Embryonic facial prominence (tissue), 1 donor: ENCODE data around the gene CCDC88A.

Experiments
- DNase-seq: peaks from one replicate; pipeline ENCODE4 v3.0.0-alpha.2; 2016; ENCODE audit errors: extremely low spot score

CCDC88A gene

GRCh38 chr2:55422876-55423665 lies 3.4 kb upstream of the CCDC88A start:
- DNase-seq, result no peak

- no peak for DNase-seq
These were observed 1.7 kb upstream of the CCDC88A start for GRCh38 chr2:55421326-55421725.

GRCh38 chr2:55420871-55421270 lies 1.2 kb upstream of the CCDC88A start:
- DNase-seq, result no peak

- DNase-seq, result no peak
These were observed 726 bp upstream of the CCDC88A start for GRCh38 chr2:55420439-55420725.

- peak; percentile 11 for DNase-seq
These were observed 400 bp downstream of the CCDC88A start for GRCh38 chr2:55419233-55419678.

- no peak for DNase-seq
These were observed 984 bp downstream of the CCDC88A start for GRCh38 chr2:55418512-55419232.

GRCh38 chr2:55418072-55418471 lies 1.6 kb downstream of the CCDC88A start:
- no peak for DNase-seq

GRCh38 chr2:55416786-55417568 lies 2.7 kb downstream of the CCDC88A start:
- DNase-seq, result no peak

GRCh38 chr2:55415300-55415699 lies 4.4 kb downstream of the CCDC88A start:
- no peak for DNase-seq

GRCh38 chr2:55408918-55409868 lies 10.5 kb downstream of the CCDC88A start:
- no peak for DNase-seq

- no peak for DNase-seq
These were observed 11.4 kb downstream of the CCDC88A start for GRCh38 chr2:55408098-55408882.

- no peak for DNase-seq
These were observed 14.5 kb downstream of the CCDC88A start for GRCh38 chr2:55405116-55405515.

GRCh38 chr2:55403256-55403998 lies 16.2 kb downstream of the CCDC88A start:
- no peak for DNase-seq

- no peak for DNase-seq
These were observed 18.5 kb downstream of the CCDC88A start for GRCh38 chr2:55401124-55401523.

GRCh38 chr2:55400332-55400731 lies 19.3 kb downstream of the CCDC88A start:
- no peak for DNase-seq

GRCh38 chr2:55399815-55400214 lies 19.8 kb downstream of the CCDC88A start:
- no peak for DNase-seq

GRCh38 chr2:55395724-55396605 lies 23.7 kb downstream of the CCDC88A start:
- no peak for DNase-seq

GRCh38 chr2:55391615-55392242 lies 27.9 kb downstream of the CCDC88A start:
- no peak for DNase-seq
